ENCODE data around the gene MRPL58.

DNA sequence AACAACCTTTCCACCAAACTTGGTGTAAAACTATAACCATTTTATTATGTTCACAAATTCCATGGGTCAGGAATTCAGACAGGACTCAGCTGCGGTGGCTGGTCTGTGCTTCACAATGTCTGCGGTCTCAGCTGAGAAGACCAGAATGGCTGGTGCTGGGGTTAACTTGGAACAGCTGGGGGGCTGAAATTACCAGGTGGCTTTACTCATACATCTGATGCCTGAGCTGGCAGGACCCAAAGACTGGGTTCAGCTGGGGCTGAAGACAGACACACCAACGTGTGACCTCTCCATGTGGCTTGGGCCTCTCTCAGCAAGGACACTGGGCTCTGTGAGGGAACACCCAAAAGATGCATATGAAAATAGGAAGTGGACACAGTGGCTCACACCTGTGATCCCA, 34.2 kb upstream of the MRPL58 start:
- TF ChIP-seq, protein P1, sequence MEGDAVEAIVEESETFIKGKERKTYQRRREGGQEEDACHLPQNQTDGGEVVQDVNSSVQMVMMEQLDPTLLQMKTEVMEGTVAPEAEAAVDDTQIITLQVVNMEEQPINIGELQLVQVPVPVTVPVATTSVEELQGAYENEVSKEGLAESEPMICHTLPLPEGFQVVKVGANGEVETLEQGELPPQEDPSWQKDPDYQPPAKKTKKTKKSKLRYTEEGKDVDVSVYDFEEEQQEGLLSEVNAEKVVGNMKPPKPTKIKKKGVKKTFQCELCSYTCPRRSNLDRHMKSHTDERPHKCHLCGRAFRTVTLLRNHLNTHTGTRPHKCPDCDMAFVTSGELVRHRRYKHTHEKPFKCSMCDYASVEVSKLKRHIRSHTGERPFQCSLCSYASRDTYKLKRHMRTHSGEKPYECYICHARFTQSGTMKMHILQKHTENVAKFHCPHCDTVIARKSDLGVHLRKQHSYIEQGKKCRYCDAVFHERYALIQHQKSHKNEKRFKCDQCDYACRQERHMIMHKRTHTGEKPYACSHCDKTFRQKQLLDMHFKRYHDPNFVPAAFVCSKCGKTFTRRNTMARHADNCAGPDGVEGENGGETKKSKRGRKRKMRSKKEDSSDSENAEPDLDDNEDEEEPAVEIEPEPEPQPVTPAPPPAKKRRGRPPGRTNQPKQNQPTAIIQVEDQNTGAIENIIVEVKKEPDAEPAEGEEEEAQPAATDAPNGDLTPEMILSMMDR (IDR thresholded peaks at IDR 0.05) = no peak
- TF ChIP-seq EZH2 (IDR thresholded peaks at IDR 0.05) (no peak), EZH2phosphoT487 (IDR thresholded peaks at IDR 0.05) (no peak)
